GM19397 (cell line): ENCODE data around the gene RBMS1.
"Not testable (repeated sequence)": the region's sequence is repeated elsewhere in the genome, so short reads cannot be mapped to it uniquely, and the experiment has no call there.

Source experiments
- ATAC-seq: cut with Tn5 transposase; IDR thresholded peaks from one replicate; pipeline ENCODE4 v1.9.1; 2021; ENCODE audit warnings: mild to moderate bottlenecking, moderate library complexity; ENCODE audit not compliant: unreplicated experiment

Gene RBMS1

GRCh38 chr2:160472839-160473251 is 20.8 kb downstream of the RBMS1 start:
- ATAC-seq, result no peak

DNA sequence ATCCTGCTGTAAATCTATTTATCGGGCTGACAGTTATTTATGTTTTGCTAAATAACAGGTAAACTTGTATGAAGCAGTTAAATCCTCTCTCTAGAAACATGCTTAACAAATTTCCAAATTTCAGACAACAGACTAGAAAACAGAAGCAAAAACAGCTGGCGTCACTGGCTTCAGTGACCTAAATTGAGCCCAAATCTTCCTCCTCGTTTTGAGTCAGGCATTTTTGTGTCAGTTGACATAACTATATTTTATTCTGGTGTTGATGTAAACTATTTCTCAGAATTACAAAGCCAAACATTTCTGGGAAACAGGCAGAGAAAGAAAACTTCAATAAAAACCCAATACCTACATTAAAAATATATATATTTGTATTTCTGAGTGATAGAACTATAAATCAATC is 21.7 kb downstream of the RBMS1 start:
- no peak for ATAC-seq

- ATAC-seq, result no peak
These were observed 23.9 kb downstream of the RBMS1 start for GRCh38 chr2:160469621-160470204.

GRCh38 chr2:160469164-160469563 is 24.4 kb downstream of the RBMS1 start:
- no peak for ATAC-seq

DNA sequence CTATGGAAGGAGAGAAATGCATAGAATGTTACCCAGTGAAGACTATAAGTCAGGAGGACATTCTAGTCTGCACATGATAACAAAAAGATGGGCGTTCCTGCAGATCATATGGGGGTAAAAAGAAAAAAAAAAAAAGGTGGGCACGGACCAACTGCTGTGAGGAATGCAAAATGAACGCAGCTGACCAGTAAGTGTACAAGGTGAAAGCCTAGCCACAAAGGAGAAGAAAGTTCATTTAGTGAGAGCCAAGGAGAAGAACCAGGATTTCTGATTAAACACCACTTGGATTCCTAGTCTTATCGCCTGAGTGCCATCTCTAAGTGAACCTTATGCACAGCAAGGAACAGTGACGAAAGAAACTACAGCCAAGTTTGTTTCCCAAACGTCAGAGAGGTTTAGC is 26.5 kb downstream of the RBMS1 start:
- no peak for ATAC-seq

- ATAC-seq, result no peak
These were observed 28.2 kb downstream of the RBMS1 start for GRCh38 chr2:160465406-160465805.

DNA sequence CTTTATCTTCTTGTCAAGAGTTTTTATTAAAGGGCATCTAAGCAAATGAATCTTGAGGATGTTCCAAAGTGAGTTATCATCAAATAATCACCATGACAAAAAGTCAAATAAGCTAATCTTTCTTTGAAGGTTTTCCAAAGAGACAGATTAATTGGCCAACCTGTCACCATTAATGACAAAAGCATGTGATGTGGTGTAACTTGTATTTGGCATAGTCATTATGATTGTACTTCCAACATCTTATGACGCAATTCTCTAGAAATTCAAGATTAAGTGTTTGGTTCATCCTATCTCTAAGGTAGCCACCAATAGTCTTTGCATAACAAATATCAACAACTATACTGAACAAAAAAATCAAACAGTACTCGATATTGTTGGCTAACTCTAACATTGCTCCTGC is 28.6 kb downstream of the RBMS1 start:
- ATAC-seq, result no peak

DNA sequence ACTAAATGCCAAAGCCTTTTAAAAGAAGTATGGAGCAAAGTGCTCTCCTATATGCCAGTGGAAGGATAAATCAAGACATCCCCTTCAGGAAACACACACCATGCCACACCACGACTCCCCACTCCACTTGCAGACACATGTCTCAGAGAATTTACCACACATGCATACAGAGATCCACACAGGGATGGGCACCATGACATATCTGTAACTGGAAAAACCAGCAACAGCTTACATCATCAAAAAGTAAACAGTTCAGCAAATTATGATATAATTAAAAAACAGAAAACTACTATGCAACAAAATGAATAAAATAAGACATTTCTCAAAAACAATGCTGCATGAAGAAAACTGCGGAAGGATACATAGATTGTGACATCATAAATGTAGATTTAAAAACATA is 29.6 kb downstream of the RBMS1 start:
- ATAC-seq, result no peak

DNA sequence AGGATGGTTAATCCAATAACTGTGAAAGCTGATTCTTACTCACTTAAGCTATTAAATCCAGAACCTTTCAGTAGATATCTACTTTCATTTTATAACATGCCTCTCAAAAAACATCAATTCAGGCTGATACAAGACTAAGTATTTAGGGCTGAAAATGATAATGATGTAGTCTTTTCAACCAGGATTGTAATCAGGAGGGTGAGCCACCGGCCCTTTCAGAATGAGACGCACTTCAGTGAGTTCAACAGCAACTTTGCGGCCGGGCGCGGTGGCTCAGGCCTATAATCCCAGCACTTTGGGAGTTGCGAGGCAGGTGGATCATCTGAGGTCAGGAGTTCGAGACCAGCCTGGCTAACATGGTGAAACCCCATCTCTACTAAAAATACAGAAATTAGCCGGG is 30.4 kb downstream of the RBMS1 start:
- ATAC-seq, result no peak

- no peak for ATAC-seq
These were observed 33.3 kb downstream of the RBMS1 start for GRCh38 chr2:160460333-160460731.

DNA sequence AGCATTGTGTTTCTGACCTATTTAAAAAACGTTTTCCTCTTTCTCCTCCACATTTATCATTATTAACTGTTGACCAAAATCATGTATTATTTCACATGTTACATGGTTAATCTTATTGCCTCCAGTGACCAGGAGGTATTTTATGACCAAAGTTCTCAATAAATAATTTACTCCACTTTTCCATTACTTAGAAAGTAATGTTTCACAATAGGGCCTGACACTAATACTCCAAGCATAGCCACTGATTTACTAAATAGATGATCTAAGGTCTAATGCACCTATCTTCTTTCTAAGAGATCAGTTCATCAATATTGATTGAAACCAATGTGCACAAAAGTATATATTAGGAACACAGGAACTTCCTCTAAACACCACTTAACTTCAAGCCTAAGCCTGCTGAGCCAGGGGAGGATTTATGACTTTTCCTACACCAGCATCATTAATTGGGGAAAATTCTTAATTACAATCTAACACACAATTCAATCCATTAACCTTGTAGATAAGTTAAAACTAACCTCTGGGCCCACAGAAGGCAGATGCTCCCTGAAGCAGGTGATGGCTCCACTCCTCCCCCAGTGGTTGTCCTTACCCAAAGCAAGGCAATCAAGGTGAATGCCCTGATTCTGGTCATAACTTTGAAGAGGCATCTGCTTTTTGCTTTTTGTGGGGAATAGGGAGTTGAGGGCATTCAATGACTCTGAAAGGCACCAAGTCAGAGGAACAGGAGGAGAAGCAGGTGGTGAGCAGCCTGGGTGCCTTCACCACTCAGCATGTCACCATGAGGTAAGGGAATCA is 33.9 kb downstream of the RBMS1 start:
- ATAC-seq, result no peak

DNA sequence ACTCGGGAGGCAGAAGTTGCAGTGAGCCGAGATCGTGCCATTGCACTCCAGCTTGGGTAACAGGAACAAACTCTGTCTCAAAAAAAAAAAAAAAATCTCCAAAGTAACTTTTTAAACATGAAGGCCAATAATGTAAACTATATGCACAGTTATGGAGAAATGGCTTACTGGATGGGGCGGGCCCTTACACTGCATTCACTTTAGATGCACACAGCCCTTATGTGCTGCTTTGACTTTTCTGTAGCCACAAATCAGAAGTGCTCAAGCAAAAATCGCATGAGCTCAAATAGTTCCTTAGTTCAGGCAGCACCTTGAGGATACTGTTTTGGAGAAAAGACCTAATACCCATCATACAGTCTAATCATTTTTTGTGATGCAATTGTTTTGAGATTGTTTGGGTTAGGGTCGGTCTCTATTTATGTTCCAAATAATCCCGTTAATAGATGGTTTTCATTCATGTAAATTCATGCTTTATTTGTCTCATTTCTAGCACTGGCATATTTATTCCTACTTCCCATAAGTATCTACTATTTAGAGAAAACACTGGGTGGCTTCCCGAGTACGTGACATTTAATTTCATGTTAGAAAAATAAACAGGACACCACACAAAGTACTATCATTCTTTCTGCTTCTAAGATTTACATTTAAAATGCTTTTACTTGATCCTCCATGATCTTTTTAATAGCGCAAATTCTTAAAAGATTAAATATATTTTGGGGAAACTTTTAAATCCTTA is 34.7 kb downstream of the RBMS1 start:
- ATAC-seq, result no peak

DNA sequence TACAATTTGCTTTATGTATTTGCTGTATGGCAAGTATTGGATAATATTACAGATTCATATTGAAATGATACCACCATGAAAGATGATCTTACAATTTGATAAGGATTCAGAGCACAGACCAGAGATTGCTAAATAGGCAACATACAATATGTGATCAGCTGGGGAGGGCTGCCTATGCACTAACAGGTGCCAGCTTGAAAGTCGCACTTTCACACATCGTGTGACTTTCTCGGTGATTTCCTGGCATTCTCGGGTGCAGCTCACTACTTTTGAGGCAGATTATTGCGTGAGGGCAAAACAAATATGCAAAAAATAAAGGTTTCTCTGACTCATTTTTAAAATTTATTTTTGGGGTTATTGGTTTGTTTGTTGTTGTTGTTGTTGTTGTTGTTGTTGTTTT is 36.0 kb downstream of the RBMS1 start:
- ATAC-seq, result no peak

GRCh38 chr2:160454070-160454797 is 39.4 kb downstream of the RBMS1 start:
- ATAC-seq, result no peak

DNA sequence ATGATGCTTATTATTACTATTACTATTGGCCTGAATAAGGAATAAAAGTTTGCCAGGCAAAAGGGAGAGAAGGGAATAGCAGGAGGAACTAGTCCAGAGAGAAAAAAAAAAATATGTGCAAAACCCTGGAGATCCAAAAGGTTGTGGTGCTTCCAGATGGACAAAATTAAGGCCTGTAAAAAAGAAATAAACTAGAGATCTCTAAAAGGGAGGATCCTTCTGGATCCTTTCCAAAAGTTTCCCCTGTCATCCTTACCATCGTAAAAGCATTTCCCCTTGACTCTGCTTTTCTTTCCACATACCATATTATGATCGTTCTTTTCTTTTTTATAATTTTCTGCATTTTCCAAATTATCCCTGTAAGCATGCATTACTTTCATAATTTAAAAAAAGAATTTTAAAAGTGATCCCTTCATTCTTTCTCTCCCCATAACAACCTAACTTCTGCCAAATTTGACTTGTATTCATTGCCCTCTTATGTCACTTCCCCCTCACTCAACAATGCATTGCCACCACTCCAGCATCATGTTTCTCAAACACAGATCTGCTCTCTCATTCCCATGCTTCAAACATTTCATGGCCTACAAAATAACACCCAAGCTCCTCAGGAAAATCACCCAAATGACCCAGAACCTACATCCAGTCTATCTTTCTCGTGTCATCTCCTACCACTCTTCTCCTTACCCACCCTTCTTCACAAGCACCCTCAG is 40.3 kb downstream of the RBMS1 start:
- no peak for ATAC-seq

- no peak for ATAC-seq
These were observed 43.1 kb downstream of the RBMS1 start for GRCh38 chr2:160450486-160450885.

- ATAC-seq, result not testable (repeated sequence)
These were observed 44.8 kb downstream of the RBMS1 start for GRCh38 chr2:160448821-160449220.

DNA sequence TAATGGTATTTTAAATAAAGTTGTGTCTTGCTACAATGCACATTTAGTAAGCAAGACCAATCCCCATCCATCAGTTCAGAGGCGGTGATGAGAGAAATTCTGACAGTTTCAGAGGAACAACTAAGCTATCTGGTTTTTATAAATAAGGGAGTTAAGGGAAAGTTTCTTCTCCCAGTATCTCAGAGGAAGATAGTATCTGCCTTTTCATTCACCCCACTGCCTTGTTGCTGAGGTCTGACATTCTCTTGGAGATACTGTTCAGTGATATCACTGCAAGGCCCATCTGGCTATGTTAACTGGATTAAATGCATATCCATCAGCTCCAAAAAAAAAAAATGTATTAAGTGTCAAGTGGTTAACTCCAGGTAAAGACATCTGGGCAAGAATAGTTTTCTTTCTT is 47.9 kb downstream of the RBMS1 start:
- ATAC-seq, result no peak

DNA sequence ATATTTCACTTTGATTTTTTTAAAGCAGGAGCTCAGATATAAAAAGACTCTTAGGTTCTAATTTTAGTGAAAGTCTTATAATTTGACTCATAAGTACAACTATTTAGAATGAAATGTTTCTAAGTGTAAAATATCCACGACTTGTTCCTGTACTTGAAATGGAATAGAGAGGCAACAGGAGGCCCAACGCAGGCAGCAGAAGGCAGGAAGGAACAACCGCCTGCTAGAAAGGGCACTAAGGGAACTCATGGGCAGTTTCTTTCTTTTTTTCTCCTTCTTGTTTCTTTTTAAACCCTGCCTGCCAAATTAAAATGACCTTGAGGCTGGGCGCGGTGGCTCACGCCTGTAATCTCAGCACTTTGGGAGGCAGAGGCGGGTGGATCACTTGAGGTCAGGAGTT is 51.0 kb downstream of the RBMS1 start:
- ATAC-seq, result no peak

DNA sequence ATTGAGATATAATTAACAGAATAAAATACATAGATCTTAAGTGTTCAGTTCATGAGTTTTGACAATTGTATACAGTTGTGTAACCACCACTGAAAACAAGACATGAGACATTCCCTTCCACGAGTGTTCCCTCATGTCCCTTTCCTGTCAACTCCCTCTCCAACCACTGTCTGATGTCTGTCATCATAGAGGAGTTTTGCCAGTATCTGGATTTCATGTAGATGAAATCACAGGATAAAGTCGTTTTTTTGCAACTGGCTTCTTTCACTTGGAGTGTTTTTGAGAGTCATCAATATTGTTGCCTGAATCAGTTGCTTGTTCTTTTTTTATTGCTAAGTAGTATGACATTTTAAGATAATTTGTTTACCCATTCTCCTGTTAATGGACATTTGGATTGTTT is 52.7 kb downstream of the RBMS1 start:
- no peak for ATAC-seq

GRCh38 chr2:160439038-160439437 is 54.6 kb downstream of the RBMS1 start:
- not testable (repeated sequence) for ATAC-seq
